CD4-positive, alpha-beta T cell (primary cell): ENCODE measurements around the gene ST6GAL2. TPM values are rescaled to one million over a fixed set of nuclear protein-coding genes. Genes with fewer than 3 reads are reported as not detected.

Source experiments
- ATAC-seq: fragments of 200-7000 bp; cut with Tn5 transposase; one replicate; pipeline ENCODE4 v1.10.0; 2022; ENCODE audit warnings: mild to moderate bottlenecking; ENCODE audit not compliant: poor library complexity
- CTCF ChIA-PET: fragments of 350-600 bp; sonication (Branson Sonifier 250); formaldehyde crosslinking; loops from one replicate; lab custom pipeline; 2021; ENCODE audit warnings: antibody characterized with exemption, inconsistent platforms; lab: Charles Lee
- POLR2A ChIA-PET: fragments of 350-600 bp; sonication (Branson Sonifier 250); formaldehyde crosslinking; loops from one replicate; lab custom pipeline; 2021; ENCODE audit warnings: antibody characterized with exemption, inconsistent platforms; lab: Charles Lee
- DNase-seq, 14 experiments: peaks; one replicate each; pipeline ENCODE4 v3.0.0-alpha.2; 2013 to 2020; ENCODE audit warnings: mixed read lengths in 2 of 14
- H3K27ac ChIP-seq, 2 donors: one replicate each; pipeline versions ENCODE4 v1.5.1 to v1.7.0; 2013; ENCODE audit warnings: low read length in 2 of 2, low read depth in 1 of 2, mild to moderate bottlenecking in 1 of 2
- H3K27me3 ChIP-seq, 2 experiments: 1 replicate in 1 of 2; 2 replicates in 1 of 2; pipeline versions ENCODE4 v1.6.1 to v1.7.0; 2013; ENCODE audit warnings: low read length in 2 of 2, control low read depth in 1 of 2, mild to moderate bottlenecking in 1 of 2, moderate library complexity in 1 of 2; ENCODE audit not compliant: insufficient read depth in 2 of 2, control insufficient read depth in 1 of 2
- H3K36me3 ChIP-seq: one replicate; pipeline ENCODE4 v1.6.1; 2013; ENCODE audit warnings: low read length, control low read depth; ENCODE audit not compliant: insufficient read depth
- H3K4me1 ChIP-seq: one replicate; pipeline ENCODE4 v1.6.1; 2013; ENCODE audit warnings: low read length, control low read depth; ENCODE audit not compliant: insufficient read depth
- H3K4me3 ChIP-seq: one replicate; pipeline ENCODE4 v1.5.1; 2013; ENCODE audit warnings: mild to moderate bottlenecking, low read length, moderate library complexity
- H3K9me3 ChIP-seq, 2 experiments: 1 replicate in 1 of 2; 2 replicates in 1 of 2; pipeline versions ENCODE4 v1.6.1 to v1.7.0; 2013; ENCODE audit warnings: low read length in 2 of 2, mild to moderate bottlenecking in 2 of 2, control low read depth in 1 of 2, moderate library complexity in 1 of 2; ENCODE audit not compliant: control insufficient read depth in 1 of 2, insufficient read depth in 1 of 2
- H3K27ac Mint-ChIP-seq: one replicate; pipeline ENCODE4 v1.8.0; 2020; ENCODE audit warnings: mixed read lengths
- H3K27me3 Mint-ChIP-seq: one replicate; pipeline ENCODE4 v1.8.0; 2021; ENCODE audit warnings: mixed read lengths
- H3K36me3 Mint-ChIP-seq: one replicate; pipeline ENCODE4 v1.8.0; 2021; ENCODE audit warnings: low read depth, mixed read lengths
- H3K4me1 Mint-ChIP-seq: one replicate; pipeline ENCODE4 v1.8.0; 2021; ENCODE audit warnings: low read depth, mixed read lengths
- H3K4me3 Mint-ChIP-seq: one replicate; pipeline ENCODE4 v1.8.0; 2020; ENCODE audit warnings: mild to moderate bottlenecking, mixed read lengths
- H3K9me3 Mint-ChIP-seq: one replicate; pipeline ENCODE4 v1.8.0; 2020; ENCODE audit warnings: mixed read lengths
- CTCF ChIP-seq: fragments of 200-600 bp; IDR thresholded peaks from one replicate; pipeline ENCODE4 v1.8.0; 2022; ENCODE audit warnings: antibody characterized with exemption, mild to moderate bottlenecking
- intact Hi-C, 2 experiments: fragments of 100-400 bp; cut with DNase I in 1 of 2; cut with micrococcal nuclease in 1 of 2; formaldehyde crosslinking; loops; one replicate each; pipeline versions ENCODE4 v1.15.1 to v1.9.0; 2023 to 2025; cut with DNase I, micrococcal nuclease
- polyA plus RNA-seq, 2 donors: library from polyadenylated mRNA; unstranded; fragments of 120-200 nt; gene quantifications; one replicate each; pipeline ENCODE4 v1.2.1, GENCODE V29; 2013
- total RNA-seq, 174 experiments: library from RNA in 2 of 174; stranded (reverse) in 2 of 174; gene quantifications; one replicate each; pipeline ENCODE4 v1.2.3 and lab custom pipeline; 2021 to 2026

Gene ST6GAL2
- total RNA-seq: not detected
- not detected for polyA plus RNA-seq (2013, experiment 1 of 2)
- polyA plus RNA-seq (2013, experiment 2 of 2): 0.04 TPM
- total RNA-seq (lab: John Stamatoyannopoulos, UW): 0 to 1.1 (median 0.06) reads per million in 172 experiments

GRCh38 chr2:106885971-106886915 lies at the start of gene ST6GAL2:
ST6GAL2 (minus strand) TSS chr2:106886167; CDS start chr2:106843977, 42,190 bp downstream.
- Mint-ChIP-seq H3K9me3 (no peaks in the 10 kb centered on the region), H3K27ac (no peak within 1 kb of the TSS), H3K4me3 (no peak within 1 kb of the TSS), H3K36me3 (no peaks in the 10 kb centered on the region), H3K27me3 (peaks cover 48% of the 10 kb centered on the region), H3K4me1 (no peaks in the 10 kb centered on the region)
- Histone ChIP-seq H3K9me3 (peaks cover 0 to 11% of the 10 kb centered on the region in 2 experiments), H3K27ac (no peak within 1 kb of the TSS), H3K27me3 (peaks cover 18 to 25% of the 10 kb centered on the region in 2 experiments), H3K36me3 (no peaks in the 10 kb centered on the region), H3K4me1 (no peaks in the 10 kb centered on the region), H3K4me3 (no peak within 1 kb of the TSS)
- TF ChIP-seq CTCF: no peak
- ChIA-PET CTCF (no interaction called here), POLR2A (no interaction called here)
- no peak for DNase-seq
- ATAC-seq: no peak
- intact Hi-C loops: no loop called here

GRCh38 chr2:106932644-106933043 lies 46.7 kb upstream of the ST6GAL2 start:
- Mint-ChIP-seq H3K4me3 (no peak overlapping the region), H3K9me3 (no peaks in the 10 kb centered on the region), H3K27me3 (no peaks in the 10 kb centered on the region), H3K27ac (no peak overlapping the region), H3K36me3 (no peaks in the 10 kb centered on the region), H3K4me1 (no peaks in the 10 kb centered on the region)
- H3K36me3 ChIP-seq: no peaks in the 10 kb centered on the region
- H3K4me1 ChIP-seq: no peaks in the 10 kb centered on the region
- no peak overlapping the region for H3K4me3 ChIP-seq
- ATAC-seq: no peak
- ChIA-PET POLR2A (no interaction called here), CTCF (no interaction called here)
- H3K27me3 ChIP-seq: no peaks in the 10 kb centered on the region
- TF ChIP-seq CTCF: no peak
- no peak overlapping the region for H3K27ac ChIP-seq
- intact Hi-C loops: no loop called here
- DNase-seq: no peak
- no peaks in the 10 kb centered on the region for H3K9me3 ChIP-seq

GRCh38 chr2:106931717-106932335 lies 45.9 kb upstream of the ST6GAL2 start:
- H3K36me3 ChIP-seq: no peaks in the 10 kb centered on the region
- intact Hi-C loops: no loop called here
- H3K4me1 ChIP-seq: no peaks in the 10 kb centered on the region
- Mint-ChIP-seq H3K4me3 (no peak overlapping the region), H3K36me3 (no peaks in the 10 kb centered on the region), H3K4me1 (no peaks in the 10 kb centered on the region), H3K9me3 (no peaks in the 10 kb centered on the region), H3K27ac (no peak overlapping the region), H3K27me3 (no peaks in the 10 kb centered on the region)
- DNase-seq (no peak), ATAC-seq (no peak)
- no peaks in the 10 kb centered on the region for H3K27me3 ChIP-seq
- CTCF ChIA-PET: no interaction called here
- TF ChIP-seq CTCF: no peak
- no peak overlapping the region for H3K27ac ChIP-seq
- POLR2A ChIA-PET: no interaction called here
- peaks cover 0 to 1% of the 10 kb centered on the region in 2 experiments for H3K9me3 ChIP-seq
- H3K4me3 ChIP-seq: no peak overlapping the region
